GM12878 (cell line): ENCODE results near the gene PRR5L.

Source experiments
- CTCF ChIP-seq, 3 experiments: IDR thresholded peaks in 2 of 3; conservative IDR thresholded peaks in 1 of 3; 2 replicates each; pipeline ENCODE4 v1.5.1; 2011; ENCODE audit warnings: low read depth in 3 of 3, low read length in 3 of 3, mild to moderate bottlenecking in 3 of 3, control low read depth in 2 of 3, moderate library complexity in 2 of 3, inconsistent platforms in 1 of 3, mixed read lengths in 1 of 3; ENCODE audit not compliant: control insufficient read depth in 2 of 3, insufficient read depth in 1 of 3; ENCODE audit errors: extremely low read depth in 1 of 3
- EP300 ChIP-seq, 2 experiments: fragments of 150-350 bp in 1 of 2; IDR thresholded peaks; 2 replicates each; pipeline ENCODE4 v1.6.1; 2011 to 2012; ENCODE audit warnings: low read depth in 2 of 2, low read length in 2 of 2, borderline replicate concordance in 1 of 2, improper control_type of control experiment in 1 of 2, inconsistent platforms in 1 of 2; ENCODE audit not compliant: control insufficient read depth in 1 of 2
- HDAC2 ChIP-seq: fragments of 200-600 bp; sonication (generic); IDR thresholded peaks from 2 replicates; pipeline ENCODE4 v1.6.1; 2017
- JUNB ChIP-seq: IDR thresholded peaks from 2 replicates; pipeline ENCODE4 v1.6.1; 2016; ENCODE audit warnings: antibody characterized with exemption, mild to moderate bottlenecking
- MLLT1 ChIP-seq: fragments of 450-650 bp; IDR thresholded peaks from 2 replicates; pipeline ENCODE4 v1.6.1; 2016; ENCODE audit warnings: mild to moderate bottlenecking
- POLR2AphosphoS5 ChIP-seq: IDR thresholded peaks from 2 replicates; pipeline ENCODE4 v1.6.1; 2011; ENCODE audit warnings: mild to moderate bottlenecking, low read length, inconsistent platforms
- REST ChIP-seq: IDR thresholded peaks from 2 replicates; pipeline ENCODE4 v1.6.1; 2012; ENCODE audit warnings: mild to moderate bottlenecking, low read depth, low read length
- RUNX3 ChIP-seq: IDR thresholded peaks from 2 replicates; pipeline ENCODE4 v1.6.1; 2012; ENCODE audit warnings: low read length, inconsistent platforms
- USF2 ChIP-seq: IDR thresholded peaks from 2 replicates; pipeline ENCODE4 v1.6.1; 2011; ENCODE audit warnings: low read depth, low read length, improper control_type of control experiment, borderline replicate concordance
- ZBED1 ChIP-seq: IDR thresholded peaks from 2 replicates; pipeline ENCODE4 v1.6.1; 2016; ENCODE audit warnings: borderline replicate concordance
- ZBTB33 ChIP-seq: fragments of 450-650 bp; IDR thresholded peaks from 2 replicates; pipeline ENCODE4 v1.6.1; 2017; ENCODE audit warnings: mild to moderate bottlenecking

- TF ChIP-seq REST (no peak), MLLT1 (no peak), HDAC2 (no peak), CTCF (IDR thresholded peaks at IDR 0.05 in 2 of 3, conservative IDR thresholded peaks at IDR 0.05 in 1 of 3; ENCODE audit: control insufficient read depth in 2 of 3, extremely low read depth in 1 of 3, insufficient read depth in 1 of 3, low read depth in 3 of 3, low read length in 3 of 3) (no peak), RUNX3 (no peak), ZBED1 (no peak), JUNB (no peak), POLR2AphosphoS5 (no peak), USF2 (no peak), ZBTB33 (no peak), EP300 (IDR thresholded peaks at IDR 0.05; ENCODE audit: borderline replicate concordance in 1 of 2, control insufficient read depth in 1 of 2, low read depth in 2 of 2, low read length in 2 of 2) (no peak)
Observed at GRCh38 chr11:36311926-36312595, 16.0 kb downstream of the PRR5L start.
